Measurements from ENCODE around the gene FMR1. TPM values are rescaled to one million over a fixed set of nuclear protein-coding genes. Genes with fewer than 3 reads are reported as not detected.

Gene FMR1
- total RNA-seq: 25.2 and 27.0 TPM in 2 replicates

GRCh38 chrX:147911192-147912022, at the start of gene FMR1:
Gene FMR1, plus strand, starts transcription at chrX:147911919. Its CDS starts 261 bp downstream, at chrX:147912180.

GRCh38 chrX:147981038-147981752, 69.5 kb downstream of the FMR1 start, which contains the start of gene FMR1NB:
Gene FMR1NB, plus strand, starts transcription at chrX:147981337. Its CDS starts 66 bp downstream, at chrX:147981403.

Other genes with a start within 250 kb of the FMR1 start
- not detected in 2 replicates for gene FMR1NB, start 69.4 kb downstream of the FMR1 start, total RNA-seq

Measured in smooth muscle cell of the umbilical artery (primary cell).